OCI-LY1 (cell line): ENCODE results near the gene E2F3.

Experiments
- H2AFZ ChIP-seq: fragments of 200-600 bp; sonication (generic), shearing (Covaris generic); 2 replicates; pipeline ENCODE4 v1.6.0; 2014; ENCODE audit warnings: antibody characterized with exemption, mild to moderate bottlenecking, low read length
- H3F3A ChIP-seq: fragments of 200-600 bp; sonication (generic), shearing (Covaris generic); 2 replicates; pipeline ENCODE4 v1.6.0; 2014; ENCODE audit warnings: mild to moderate bottlenecking, antibody characterized with exemption, low read length, moderate library complexity; ENCODE audit not compliant: insufficient read depth
- H3K27ac ChIP-seq: fragments of 200-600 bp; sonication (generic); 2 replicates; pipeline ENCODE4 v1.5.1; 2014; ENCODE audit warnings: low read length, mixed run types, mild to moderate bottlenecking, low read depth; ENCODE audit not compliant: poor library complexity, severe bottlenecking
- H3K27me3 ChIP-seq: fragments of 200-600 bp; sonication (generic); 2 replicates; pipeline ENCODE4 v1.6.0; 2014; ENCODE audit warnings: antibody characterized with exemption, mild to moderate bottlenecking, low read length, moderate library complexity; ENCODE audit not compliant: insufficient read depth
- H3K36me3 ChIP-seq: fragments of 200-600 bp; sonication (generic); 2 replicates; pipeline ENCODE4 v1.6.1; 2014; ENCODE audit warnings: mild to moderate bottlenecking, antibody characterized with exemption, low read length, moderate library complexity, mixed read lengths; ENCODE audit not compliant: insufficient read depth
- H3K4me1 ChIP-seq: fragments of 200-600 bp; sonication (generic); 2 replicates; pipeline ENCODE4 v1.5.1; 2014; ENCODE audit warnings: mild to moderate bottlenecking, low read length, moderate library complexity; ENCODE audit not compliant: insufficient read depth, severe bottlenecking
- H3K4me2 ChIP-seq: fragments of 200-600 bp; sonication (generic), shearing (Covaris generic); 2 replicates; pipeline ENCODE4 v1.6.1; 2014; ENCODE audit warnings: low read length
- H3K4me3 ChIP-seq: fragments of 200-600 bp; sonication (generic); 2 replicates; pipeline ENCODE4 v1.5.1; 2014; ENCODE audit warnings: low read length, low read depth, mild to moderate bottlenecking, mixed read lengths; ENCODE audit not compliant: poor library complexity, severe bottlenecking
- H3K79me2 ChIP-seq: fragments of 200-600 bp; shearing (Covaris generic); 2 replicates; pipeline ENCODE4 v1.6.1; 2016; ENCODE audit warnings: mixed run types, low read length, mixed read lengths; ENCODE audit not compliant: insufficient read depth
- H3K9ac ChIP-seq: fragments of 200-600 bp; sonication (generic), shearing (Covaris generic); 2 replicates; pipeline ENCODE4 v1.6.1; 2014; ENCODE audit warnings: mild to moderate bottlenecking, low read length, mixed read lengths
- H3K9me2 ChIP-seq: fragments of 200-600 bp; sonication (generic), shearing (Covaris generic); 2 replicates; pipeline ENCODE4 v1.6.1; 2014; ENCODE audit warnings: low read depth, mild to moderate bottlenecking, low read length, mixed read lengths
- H3K9me3 ChIP-seq: fragments of 200-600 bp; shearing (Covaris generic); 2 replicates; pipeline ENCODE4 v1.6.1; 2014; ENCODE audit warnings: low read length, mixed read lengths
- H4K20me1 ChIP-seq: fragments of 200-600 bp; sonication (generic), shearing (Covaris generic); 2 replicates; pipeline ENCODE4 v1.6.0; 2016; ENCODE audit warnings: mild to moderate bottlenecking, low read length; ENCODE audit not compliant: insufficient read depth
- EZH2 ChIP-seq: fragments of 200-600 bp; sonication (generic), shearing (Covaris generic); IDR thresholded peaks from 2 replicates; pipeline ENCODE4 v1.8.0; 2017; ENCODE audit warnings: borderline replicate concordance, mixed run types, mild to moderate bottlenecking, antibody characterized with exemption, low read length, moderate library complexity, mixed read lengths
- TF ChIP-seq, protein P1 (sequence below): fragments of 200-600 bp; sonication (generic), shearing (Covaris generic); IDR thresholded peaks from 2 replicates; pipeline ENCODE4 v1.5.1; 2017; ENCODE audit warnings: mild to moderate bottlenecking, antibody characterized with exemption, low read length, moderate library complexity, mixed read lengths

E2F3 gene

DNA sequence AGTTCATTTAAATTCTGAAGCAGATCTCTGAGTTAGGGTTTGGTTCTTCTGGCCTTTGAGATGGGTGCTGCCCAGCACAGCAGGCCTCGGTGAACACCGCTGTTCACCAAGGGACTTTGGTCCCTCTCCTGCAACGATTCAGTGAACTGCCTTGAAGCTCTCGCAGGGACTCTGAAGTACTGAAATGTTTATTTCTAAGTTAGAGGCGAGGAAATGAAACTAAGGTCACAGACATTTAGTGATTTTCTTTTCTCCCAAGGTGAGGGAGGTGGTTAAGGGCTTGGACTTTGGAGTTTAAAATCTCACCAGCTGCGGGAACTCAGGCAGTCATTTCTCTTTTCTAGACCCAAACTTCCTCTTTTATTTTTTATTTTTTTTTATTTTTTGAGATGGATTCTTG lies 26.2 kb downstream of the E2F3 start:
- TF ChIP-seq EZH2: no peak
- TF ChIP-seq, protein P1, sequence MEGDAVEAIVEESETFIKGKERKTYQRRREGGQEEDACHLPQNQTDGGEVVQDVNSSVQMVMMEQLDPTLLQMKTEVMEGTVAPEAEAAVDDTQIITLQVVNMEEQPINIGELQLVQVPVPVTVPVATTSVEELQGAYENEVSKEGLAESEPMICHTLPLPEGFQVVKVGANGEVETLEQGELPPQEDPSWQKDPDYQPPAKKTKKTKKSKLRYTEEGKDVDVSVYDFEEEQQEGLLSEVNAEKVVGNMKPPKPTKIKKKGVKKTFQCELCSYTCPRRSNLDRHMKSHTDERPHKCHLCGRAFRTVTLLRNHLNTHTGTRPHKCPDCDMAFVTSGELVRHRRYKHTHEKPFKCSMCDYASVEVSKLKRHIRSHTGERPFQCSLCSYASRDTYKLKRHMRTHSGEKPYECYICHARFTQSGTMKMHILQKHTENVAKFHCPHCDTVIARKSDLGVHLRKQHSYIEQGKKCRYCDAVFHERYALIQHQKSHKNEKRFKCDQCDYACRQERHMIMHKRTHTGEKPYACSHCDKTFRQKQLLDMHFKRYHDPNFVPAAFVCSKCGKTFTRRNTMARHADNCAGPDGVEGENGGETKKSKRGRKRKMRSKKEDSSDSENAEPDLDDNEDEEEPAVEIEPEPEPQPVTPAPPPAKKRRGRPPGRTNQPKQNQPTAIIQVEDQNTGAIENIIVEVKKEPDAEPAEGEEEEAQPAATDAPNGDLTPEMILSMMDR: no peak
- Histone ChIP-seq H3K4me3 (no peak overlapping the region), H3K4me2 (no peak overlapping the region), H2AFZ (no peak overlapping the region), H3K27me3 (no peaks in the 10 kb centered on the region), H3K9me2 (no peaks in the 10 kb centered on the region), H3K4me1 (peaks cover 8% of the 10 kb centered on the region), H4K20me1 (no peaks in the 10 kb centered on the region), H3K9me3 (peaks cover 4% of the 10 kb centered on the region; the same call in 1 of the 2 replicates), H3K9ac (no peak overlapping the region), H3K27ac (peak overlapping the region; percentile 45), H3F3A (no peaks in the 10 kb centered on the region), H3K79me2 (peaks cover 61% of the 10 kb centered on the region), H3K36me3 (peaks cover 50% of the 10 kb centered on the region)

DNA sequence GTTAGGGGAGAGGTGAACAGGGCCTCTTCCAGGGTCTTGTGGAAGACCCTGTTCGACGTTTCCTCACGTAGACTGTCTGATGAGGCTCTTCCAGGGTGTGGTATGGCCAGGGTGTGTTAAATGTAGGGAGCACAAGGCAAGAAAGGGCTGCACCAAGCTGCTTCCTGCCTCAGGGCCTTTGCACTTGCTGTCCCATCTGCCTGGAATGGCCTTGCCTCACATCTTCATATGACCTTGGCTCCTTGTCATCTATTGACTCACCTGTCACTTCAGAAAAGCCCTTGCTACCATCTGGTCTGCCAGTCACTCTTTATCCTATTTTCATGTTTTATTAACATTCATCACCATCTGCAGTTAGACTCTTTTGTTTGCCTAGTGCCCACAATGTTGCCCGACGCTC lies 31.0 kb downstream of the E2F3 start:
- Histone ChIP-seq H3K9me2 (no peaks in the 10 kb centered on the region), H3K79me2 (peaks cover 42% of the 10 kb centered on the region), H3K27me3 (no peaks in the 10 kb centered on the region), H3K9me3 (peaks cover 4% of the 10 kb centered on the region; the same call in 1 of the 2 replicates), H3K36me3 (peaks cover 63% of the 10 kb centered on the region), H3F3A (no peaks in the 10 kb centered on the region), H2AFZ (no peak overlapping the region), H3K4me3 (no peak overlapping the region), H4K20me1 (no peaks in the 10 kb centered on the region), H3K4me1 (peaks cover 3% of the 10 kb centered on the region), H3K4me2 (no peak overlapping the region), H3K27ac (no peak overlapping the region), H3K9ac (no peak overlapping the region)
- no peak for TF ChIP-seq EZH2
- TF ChIP-seq, protein P1: no peak

DNA sequence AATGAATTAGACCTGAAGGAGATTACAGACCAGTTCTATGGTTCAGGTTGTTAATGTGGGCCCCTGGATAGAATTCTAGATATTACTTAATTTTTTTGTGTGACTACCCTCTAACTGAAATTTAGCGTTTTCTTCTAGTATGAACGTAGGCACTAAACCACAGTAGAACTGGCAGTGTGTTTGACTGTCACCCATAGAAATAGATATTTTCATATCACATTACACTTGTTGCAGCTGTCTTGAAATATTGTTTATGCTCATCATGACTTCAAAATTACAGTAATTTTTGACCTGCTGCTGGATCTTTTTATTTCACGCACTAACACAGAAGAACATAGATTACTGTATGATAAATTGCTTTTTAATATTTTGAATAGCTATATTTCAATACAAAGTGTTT lies 31.6 kb downstream of the E2F3 start:
- no peaks in the 10 kb centered on the region for H3K4me1 ChIP-seq
- H3K79me2 ChIP-seq: peaks cover 39% of the 10 kb centered on the region
- H3K27ac ChIP-seq: no peak overlapping the region
- no peak overlapping the region for H3K9ac ChIP-seq
- no peak overlapping the region for H3K4me2 ChIP-seq
- no peak for TF ChIP-seq EZH2
- TF ChIP-seq, protein P1: no peak
- H3K36me3 ChIP-seq: peaks cover 66% of the 10 kb centered on the region
- no peaks in the 10 kb centered on the region for H3K27me3 ChIP-seq
- H3K4me3 ChIP-seq: no peak overlapping the region
- H2AFZ ChIP-seq: no peak overlapping the region
- H3K9me3 ChIP-seq: peaks cover 4% of the 10 kb centered on the region; the same call in 1 of the 2 replicates
- H3F3A ChIP-seq: no peaks in the 10 kb centered on the region
- H3K9me2 ChIP-seq: no peaks in the 10 kb centered on the region
- no peaks in the 10 kb centered on the region for H4K20me1 ChIP-seq
